ENCODE measurements around the gene PICK1.
A peak's percentile ranks its signal among the peaks of the same experiment; 100 is the strongest.

Gene PICK1

GRCh38 chr22:38081941-38082828, 25.0 kb downstream of the PICK1 start:
- H3K27me3 ChIP-seq (ENCODE audit: insufficient read depth, low read length), result peaks cover 40% of the 10 kb centered on the region
- peaks cover 7% of the 10 kb centered on the region; the same call in 1 of the 2 replicates for H3K4me1 ChIP-seq (ENCODE audit: insufficient read depth, low read length)
- H3K27ac ChIP-seq (ENCODE audit: low read length), result no peak overlapping the region
- no peaks in the 10 kb centered on the region for H3K36me3 ChIP-seq (ENCODE audit: insufficient read depth, low read depth, low read length)
- H3K4me3 ChIP-seq (ENCODE audit: low read length), result no peak overlapping the region
- H3K9me3 ChIP-seq (ENCODE audit: insufficient read depth, low read depth, low read length), result no peaks in the 10 kb centered on the region
- H3K9ac ChIP-seq (ENCODE audit: low read depth, low read length), result no peak overlapping the region

GRCh38 chr22:38082986-38083710, 25.9 kb downstream of the PICK1 start:
- Histone ChIP-seq H3K9ac (ENCODE audit: low read depth, low read length) (no peak overlapping the region; the same call in 1 of the 2 replicates), H3K36me3 (ENCODE audit: insufficient read depth, low read depth, low read length) (no peaks in the 10 kb centered on the region), H3K4me3 (ENCODE audit: low read length) (no peak overlapping the region), H3K9me3 (ENCODE audit: insufficient read depth, low read depth, low read length) (no peaks in the 10 kb centered on the region), H3K4me1 (ENCODE audit: insufficient read depth, low read length) (peaks cover 7% of the 10 kb centered on the region; the same call in 1 of the 2 replicates), H3K27me3 (ENCODE audit: insufficient read depth, low read length) (peaks cover 40% of the 10 kb centered on the region), H3K27ac (ENCODE audit: low read length) (no peak overlapping the region)

- peaks cover 40% of the 10 kb centered on the region for H3K27me3 ChIP-seq (ENCODE audit: insufficient read depth, low read length)
- no peaks in the 10 kb centered on the region for H3K9me3 ChIP-seq (ENCODE audit: insufficient read depth, low read depth, low read length)
- peaks cover 7% of the 10 kb centered on the region; the same call in 1 of the 2 replicates for H3K4me1 ChIP-seq (ENCODE audit: insufficient read depth, low read length)
- H3K9ac ChIP-seq (ENCODE audit: low read depth, low read length), result no peak within 1 kb of the TSS; the same call in 1 of the 2 replicates
- H3K27ac ChIP-seq (ENCODE audit: low read length), result no peak within 1 kb of the TSS
- H3K36me3 ChIP-seq (ENCODE audit: insufficient read depth, low read depth, low read length), result no peaks in the 10 kb centered on the region
- no peak within 1 kb of the TSS for H3K4me3 ChIP-seq (ENCODE audit: low read length)
These were observed 26.9 kb downstream of the PICK1 start, which contains the start of gene SLC16A8 for GRCh38 chr22:38083931-38084631. Gene SLC16A8, minus strand, starts transcription at chr22:38084184. Its CDS starts 1,311 bp downstream, at chr22:38082873.

GRCh38 chr22:38085056-38085455, 27.9 kb downstream of the PICK1 start:
- Histone ChIP-seq H3K9me3 (ENCODE audit: insufficient read depth, low read depth, low read length) (no peaks in the 10 kb centered on the region), H3K36me3 (ENCODE audit: insufficient read depth, low read depth, low read length) (no peaks in the 10 kb centered on the region), H3K4me1 (ENCODE audit: insufficient read depth, low read length) (peaks cover 7% of the 10 kb centered on the region; the same call in 1 of the 2 replicates), H3K27ac (ENCODE audit: low read length) (no peak overlapping the region), H3K27me3 (ENCODE audit: insufficient read depth, low read length) (peaks cover 37% of the 10 kb centered on the region), H3K4me3 (ENCODE audit: low read length) (no peak overlapping the region), H3K9ac (ENCODE audit: low read depth, low read length) (no peak overlapping the region; the same call in 1 of the 2 replicates)

- no peak overlapping the region for H3K27ac ChIP-seq (ENCODE audit: low read length)
- no peaks in the 10 kb centered on the region for H3K36me3 ChIP-seq (ENCODE audit: insufficient read depth, low read depth, low read length)
- H3K4me3 ChIP-seq (ENCODE audit: low read length), result no peak overlapping the region
- H3K27me3 ChIP-seq (ENCODE audit: insufficient read depth, low read length), result peaks cover 33% of the 10 kb centered on the region
- H3K9ac ChIP-seq (ENCODE audit: low read depth, low read length), result no peak overlapping the region
- no peaks in the 10 kb centered on the region for H3K9me3 ChIP-seq (ENCODE audit: insufficient read depth, low read depth, low read length)
- peaks cover 7% of the 10 kb centered on the region; the same call in 1 of the 2 replicates for H3K4me1 ChIP-seq (ENCODE audit: insufficient read depth, low read length)
These were observed 28.3 kb downstream of the PICK1 start for GRCh38 chr22:38085501-38085900.

- Histone ChIP-seq H3K27me3 (ENCODE audit: insufficient read depth, low read length) (peaks cover 26% of the 10 kb centered on the region), H3K27ac (ENCODE audit: low read length) (no peak overlapping the region), H3K36me3 (ENCODE audit: insufficient read depth, low read depth, low read length) (no peaks in the 10 kb centered on the region), H3K9me3 (ENCODE audit: insufficient read depth, low read depth, low read length) (no peaks in the 10 kb centered on the region), H3K4me1 (ENCODE audit: insufficient read depth, low read length) (peaks cover 7% of the 10 kb centered on the region; the same call in 1 of the 2 replicates), H3K9ac (ENCODE audit: low read depth, low read length) (no peak overlapping the region), H3K4me3 (ENCODE audit: low read length) (no peak overlapping the region)
These were observed 29.0 kb downstream of the PICK1 start for GRCh38 chr22:38086001-38086845.

GRCh38 chr22:38086942-38087341, 29.7 kb downstream of the PICK1 start:
- no peaks in the 10 kb centered on the region for H3K9me3 ChIP-seq (ENCODE audit: insufficient read depth, low read depth, low read length)
- H3K36me3 ChIP-seq (ENCODE audit: insufficient read depth, low read depth, low read length), result no peaks in the 10 kb centered on the region
- H3K27ac ChIP-seq (ENCODE audit: low read length), result no peak overlapping the region
- H3K4me3 ChIP-seq (ENCODE audit: low read length), result no peak overlapping the region
- H3K9ac ChIP-seq (ENCODE audit: low read depth, low read length), result no peak overlapping the region
- H3K4me1 ChIP-seq (ENCODE audit: insufficient read depth, low read length), result peaks cover 7% of the 10 kb centered on the region; the same call in 1 of the 2 replicates
- peaks cover 18% of the 10 kb centered on the region for H3K27me3 ChIP-seq (ENCODE audit: insufficient read depth, low read length)

GRCh38 chr22:38087855-38088254, 30.7 kb downstream of the PICK1 start:
- no peak overlapping the region for H3K4me3 ChIP-seq (ENCODE audit: low read length)
- peaks cover 10% of the 10 kb centered on the region; the same call in 1 of the 2 replicates for H3K27me3 ChIP-seq (ENCODE audit: insufficient read depth, low read length)
- peaks cover 7% of the 10 kb centered on the region; the same call in 1 of the 2 replicates for H3K4me1 ChIP-seq (ENCODE audit: insufficient read depth, low read length)
- H3K27ac ChIP-seq (ENCODE audit: low read length), result no peak overlapping the region
- no peak overlapping the region for H3K9ac ChIP-seq (ENCODE audit: low read depth, low read length)
- H3K36me3 ChIP-seq (ENCODE audit: insufficient read depth, low read depth, low read length), result no peaks in the 10 kb centered on the region
- H3K9me3 ChIP-seq (ENCODE audit: insufficient read depth, low read depth, low read length), result no peaks in the 10 kb centered on the region

GRCh38 chr22:38088629-38089473, 31.6 kb downstream of the PICK1 start:
- Histone ChIP-seq H3K36me3 (ENCODE audit: insufficient read depth, low read depth, low read length) (no peaks in the 10 kb centered on the region), H3K27ac (ENCODE audit: low read length) (no peak overlapping the region), H3K9me3 (ENCODE audit: insufficient read depth, low read depth, low read length) (no peaks in the 10 kb centered on the region), H3K4me1 (ENCODE audit: insufficient read depth, low read length) (peaks cover 4% of the 10 kb centered on the region; the same call in 1 of the 2 replicates), H3K4me3 (ENCODE audit: low read length) (peak overlapping the region; percentile 26; the same call in 1 of the 2 replicates), H3K9ac (ENCODE audit: low read depth, low read length) (no peak overlapping the region), H3K27me3 (ENCODE audit: insufficient read depth, low read length) (peaks cover 5% of the 10 kb centered on the region; the same call in 1 of the 2 replicates)

- H3K27me3 ChIP-seq (ENCODE audit: insufficient read depth, low read length), result peaks cover 5% of the 10 kb centered on the region; the same call in 1 of the 2 replicates
- H3K27ac ChIP-seq (ENCODE audit: low read length), result no peak overlapping the region
- no peaks in the 10 kb centered on the region for H3K36me3 ChIP-seq (ENCODE audit: insufficient read depth, low read depth, low read length)
- no peak overlapping the region for H3K9ac ChIP-seq (ENCODE audit: low read depth, low read length)
- peaks cover 4% of the 10 kb centered on the region; the same call in 1 of the 2 replicates for H3K4me1 ChIP-seq (ENCODE audit: insufficient read depth, low read length)
- H3K4me3 ChIP-seq (ENCODE audit: low read length), result peak overlapping the region; percentile 26; the same call in 1 of the 2 replicates
- no peaks in the 10 kb centered on the region for H3K9me3 ChIP-seq (ENCODE audit: insufficient read depth, low read depth, low read length)
These were observed 32.3 kb downstream of the PICK1 start for GRCh38 chr22:38089474-38089851.
